ENCODE measurements around the gene SPATS1.
A peak's percentile ranks its signal among the peaks of the same experiment; 100 is the strongest.
"Not testable (repeated sequence)": the region's sequence is repeated elsewhere in the genome, so short reads cannot be mapped to it uniquely, and the experiment has no call there.

Gene SPATS1

DNA sequence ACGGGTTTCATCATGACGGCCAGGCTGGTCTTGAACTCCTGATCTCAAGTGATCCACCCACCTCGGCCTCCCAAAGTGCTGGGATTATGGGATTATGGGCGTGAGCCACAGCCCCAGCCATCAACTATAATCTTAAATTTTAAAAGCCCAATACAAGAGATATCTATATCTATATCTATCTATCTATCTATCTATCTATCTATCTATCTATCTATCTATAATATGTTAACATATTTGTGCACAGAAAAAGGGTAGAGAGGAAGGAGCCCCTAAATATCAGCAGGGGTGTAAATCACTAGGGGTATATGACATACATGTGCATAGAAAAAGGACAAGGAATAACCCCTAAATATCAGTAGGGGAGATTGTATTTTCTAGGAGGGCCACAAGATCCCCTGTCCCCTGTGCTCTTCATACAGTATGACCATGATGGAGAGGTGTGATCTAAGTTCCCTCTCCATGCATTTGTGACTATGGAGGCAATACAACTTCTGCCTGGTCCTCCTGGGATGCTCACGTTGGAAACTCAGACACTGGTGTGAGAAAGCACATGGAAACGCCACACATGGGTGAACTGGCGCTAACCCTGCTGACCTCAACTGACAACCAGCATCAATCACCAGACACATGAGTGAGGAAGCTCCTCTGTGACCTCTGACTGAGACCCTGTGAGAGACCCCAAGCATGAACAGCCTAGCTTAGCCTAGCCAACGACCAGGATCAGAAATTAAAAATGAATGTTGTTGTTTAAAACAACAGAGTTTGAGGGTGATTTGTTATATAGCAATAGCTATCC lies 1.2 kb upstream of the SPATS1 start:
- DNase-seq (ENCODE audit: low spot score) = no peak

DNA sequence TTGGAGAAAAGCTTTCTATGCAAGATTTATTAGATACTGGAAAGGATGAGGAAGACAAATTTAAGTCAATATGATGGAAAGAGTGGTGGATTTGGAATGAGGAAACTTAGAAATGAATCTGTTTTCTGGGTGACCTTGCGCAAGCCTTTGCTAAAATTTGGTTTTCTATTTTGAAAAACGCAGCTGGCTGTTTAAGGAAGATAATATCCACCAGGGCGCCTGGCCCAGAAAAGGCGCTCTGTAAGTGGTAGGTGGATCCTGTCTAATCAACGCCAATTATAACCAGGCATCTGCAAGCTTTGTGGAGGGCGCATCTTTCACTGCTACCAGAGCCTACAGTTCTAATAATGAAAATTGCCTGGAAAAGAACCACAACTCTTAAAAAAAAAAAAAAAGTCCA lies 398 bp upstream of the SPATS1 start:
- DNase-seq (ENCODE audit: low spot score) = peak; percentile 41

DNA sequence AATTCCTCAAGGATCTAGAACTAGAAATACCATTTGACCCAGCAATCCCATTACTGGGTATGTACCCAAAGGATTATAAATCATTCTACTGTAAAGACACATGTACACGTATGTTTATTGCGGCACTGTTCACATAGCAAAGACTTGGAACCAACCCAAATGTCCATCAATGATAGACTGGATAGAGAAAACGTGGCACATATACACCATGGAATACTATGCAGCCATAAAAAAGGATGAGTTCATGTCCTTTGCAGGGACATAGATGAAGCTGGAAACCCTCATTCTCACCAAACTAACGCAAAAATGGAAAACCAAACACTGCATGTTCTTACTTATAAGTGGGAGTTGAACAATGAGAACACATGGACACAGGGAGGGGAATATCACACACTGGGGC lies 4.4 kb downstream of the SPATS1 start:
- DNase-seq (ENCODE audit: low spot score) = not testable (repeated sequence)

DNA sequence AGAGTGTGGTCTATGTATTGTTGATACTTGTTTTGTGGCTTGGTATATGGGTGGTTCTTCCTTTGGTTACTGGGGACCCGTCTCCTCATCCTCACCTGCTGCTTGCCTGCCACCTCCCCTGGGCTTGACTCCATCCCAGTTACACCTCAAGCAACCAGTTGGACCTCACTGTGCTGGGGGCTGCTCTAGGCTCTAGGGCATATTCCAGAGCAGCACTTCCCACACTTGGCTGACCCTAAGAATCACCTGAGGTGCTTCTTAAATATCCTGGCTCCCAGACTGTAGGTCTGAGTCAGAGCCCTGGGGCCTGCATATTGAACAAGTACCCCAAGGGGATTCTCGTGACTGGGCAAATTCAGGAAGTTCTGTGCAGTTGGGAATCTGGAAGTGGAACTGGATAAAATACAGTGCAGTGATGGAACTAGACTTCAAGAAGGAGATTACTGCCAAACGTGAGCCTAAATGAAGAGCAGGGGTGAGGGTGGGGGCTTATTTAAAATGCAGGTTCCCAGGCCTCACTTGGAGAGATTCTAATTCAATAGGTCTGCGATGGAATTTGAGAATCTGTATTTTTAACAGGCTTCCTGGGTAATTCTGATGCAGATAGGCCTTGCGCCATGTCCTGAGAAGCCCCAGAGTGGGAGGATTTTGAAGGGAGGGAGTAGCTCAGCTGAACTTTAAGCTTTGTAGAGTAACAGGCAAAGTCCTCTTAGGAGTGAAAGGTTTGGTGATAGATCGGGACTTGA lies 7.6 kb downstream of the SPATS1 start:
- no peak for DNase-seq (ENCODE audit: low spot score)

DNA sequence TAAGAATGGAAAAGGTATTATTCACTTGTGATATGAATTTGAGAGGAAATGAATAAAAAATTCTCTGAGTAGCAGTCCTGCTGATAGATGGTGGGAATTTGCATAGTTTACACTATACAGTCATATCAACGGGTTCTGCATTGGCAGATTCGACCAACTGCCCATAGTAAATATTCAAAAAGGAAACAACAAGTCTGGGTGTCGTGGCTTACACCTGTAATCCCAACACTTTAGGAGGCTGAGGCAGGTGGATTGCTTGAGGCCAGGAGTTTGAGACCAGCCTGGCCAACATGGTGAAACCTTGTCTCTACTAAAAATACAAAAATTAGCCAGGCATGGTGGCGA lies 8.2 kb downstream of the SPATS1 start:
- not testable (repeated sequence) for DNase-seq (ENCODE audit: low spot score)

DNA sequence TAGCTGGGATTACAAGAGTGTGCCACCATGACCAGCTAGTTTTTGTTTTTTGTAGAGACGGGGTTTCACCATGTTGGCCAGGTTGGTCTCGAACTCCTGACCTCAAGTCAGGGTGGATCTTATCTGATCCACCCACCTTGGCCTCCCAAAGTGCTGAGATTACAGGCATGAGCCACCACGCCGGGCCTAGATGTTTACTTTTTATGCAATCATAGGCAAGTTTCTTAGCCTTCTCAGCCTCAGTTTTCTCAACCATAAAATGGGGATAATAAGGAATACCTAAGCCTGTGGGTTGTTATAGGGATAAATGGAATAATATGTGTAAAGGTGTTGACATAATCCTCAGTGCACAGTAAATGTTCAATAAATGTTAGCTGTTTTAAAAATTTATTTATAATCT lies 9.8 kb downstream of the SPATS1 start:
- DNase-seq (ENCODE audit: low spot score) = no peak

DNA sequence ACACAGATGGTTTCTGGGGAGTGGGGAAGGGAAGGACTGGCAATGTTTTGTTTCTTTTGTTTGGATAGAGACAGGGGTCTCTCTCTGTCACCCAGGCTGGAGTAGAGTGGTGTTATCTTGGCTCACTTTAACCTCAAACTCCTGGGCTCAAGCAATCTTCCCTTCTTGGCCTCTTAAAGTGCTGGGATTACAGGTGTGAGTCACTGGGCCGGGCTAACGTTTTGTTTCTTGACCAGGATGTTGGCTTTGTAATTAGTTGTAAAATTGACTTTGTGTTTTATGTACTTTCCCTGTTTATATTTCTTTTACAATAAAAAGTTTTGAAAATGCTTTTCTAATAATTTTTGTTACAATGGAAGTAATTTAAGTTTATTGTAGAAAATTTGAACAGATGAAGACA lies 10.9 kb downstream of the SPATS1 start:
- no peak for DNase-seq (ENCODE audit: low spot score)

DNA sequence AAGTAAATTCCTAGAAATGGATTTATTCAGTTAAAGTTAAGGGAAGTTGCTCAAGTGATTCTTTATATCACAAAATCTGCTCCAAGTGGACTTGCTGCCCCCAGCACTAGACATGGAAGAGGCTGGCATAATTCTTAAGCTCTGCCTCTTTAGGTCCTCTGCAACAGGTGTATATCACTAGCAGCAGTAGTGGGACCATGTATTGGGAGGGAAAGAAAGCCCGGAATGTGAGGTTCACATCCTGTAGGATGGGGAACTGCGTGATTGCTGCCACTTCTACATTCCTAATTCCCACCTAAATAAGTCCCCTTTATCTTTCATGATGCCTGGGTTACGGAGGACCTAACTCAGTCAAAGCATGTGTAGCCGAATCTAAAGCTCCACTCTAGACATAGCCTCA lies 13.2 kb downstream of the SPATS1 start:
- no peak for DNase-seq (ENCODE audit: low spot score)

DNA sequence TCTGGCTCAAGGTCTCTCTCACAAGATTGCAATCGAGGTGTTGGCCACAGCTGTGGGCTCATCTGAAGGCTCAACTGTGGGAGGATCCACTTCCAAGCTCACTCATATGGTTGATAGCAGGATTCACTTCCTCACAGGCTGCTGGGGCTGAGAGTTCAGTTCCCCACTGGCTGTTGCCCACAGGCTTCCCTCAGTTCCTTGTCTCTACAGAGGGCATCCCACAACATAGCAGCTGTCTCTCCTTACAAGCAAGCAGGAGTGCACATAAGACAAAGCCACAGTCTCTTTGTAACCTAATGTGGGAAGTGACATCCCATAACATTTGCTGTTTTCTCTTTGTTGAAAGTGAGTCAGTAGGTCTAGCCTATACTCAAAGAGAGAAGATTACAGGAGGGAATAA lies 14.0 kb downstream of the SPATS1 start:
- DNase-seq (ENCODE audit: low spot score) = no peak

DNA sequence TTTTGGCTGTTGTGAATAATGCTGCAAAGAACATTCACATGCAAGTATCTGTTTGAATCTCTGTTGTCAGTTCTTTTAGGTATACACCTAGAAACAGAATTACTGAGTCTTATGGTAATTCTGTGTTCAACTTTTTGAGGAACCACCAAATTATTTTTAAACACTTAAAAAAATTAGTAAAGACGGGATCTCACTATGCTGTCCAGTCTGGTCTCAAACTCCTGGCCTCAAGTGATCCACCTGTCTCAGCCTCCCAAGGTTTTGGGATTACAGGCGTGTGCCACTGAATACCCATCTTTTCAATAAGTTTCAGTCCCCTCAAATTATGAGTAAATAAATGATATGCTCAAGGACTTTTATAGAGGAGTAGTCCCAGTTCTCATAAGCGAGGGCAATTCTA lies 17.5 kb downstream of the SPATS1 start:
- no peak for DNase-seq (ENCODE audit: low spot score)

DNA sequence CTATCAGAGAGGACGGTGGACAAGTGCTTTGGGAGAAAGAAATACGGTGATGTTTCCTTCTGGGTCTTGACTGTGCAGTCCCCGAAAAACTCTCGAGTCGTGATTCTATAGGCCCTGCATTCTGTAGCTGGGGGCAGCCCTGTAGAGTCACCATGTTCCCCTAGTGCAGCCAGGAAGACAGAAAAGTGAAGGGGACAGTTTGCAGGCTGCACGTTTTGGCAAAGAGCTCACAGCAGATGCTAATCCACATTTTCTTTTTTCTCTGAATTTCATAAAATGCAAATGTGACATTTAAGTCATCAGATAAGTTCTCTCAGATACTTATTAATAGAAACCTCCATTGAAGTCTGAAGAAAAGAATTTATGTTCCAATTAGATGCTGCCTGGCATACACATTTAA lies 19.5 kb downstream of the SPATS1 start:
- no peak for DNase-seq (ENCODE audit: low spot score)

DNA sequence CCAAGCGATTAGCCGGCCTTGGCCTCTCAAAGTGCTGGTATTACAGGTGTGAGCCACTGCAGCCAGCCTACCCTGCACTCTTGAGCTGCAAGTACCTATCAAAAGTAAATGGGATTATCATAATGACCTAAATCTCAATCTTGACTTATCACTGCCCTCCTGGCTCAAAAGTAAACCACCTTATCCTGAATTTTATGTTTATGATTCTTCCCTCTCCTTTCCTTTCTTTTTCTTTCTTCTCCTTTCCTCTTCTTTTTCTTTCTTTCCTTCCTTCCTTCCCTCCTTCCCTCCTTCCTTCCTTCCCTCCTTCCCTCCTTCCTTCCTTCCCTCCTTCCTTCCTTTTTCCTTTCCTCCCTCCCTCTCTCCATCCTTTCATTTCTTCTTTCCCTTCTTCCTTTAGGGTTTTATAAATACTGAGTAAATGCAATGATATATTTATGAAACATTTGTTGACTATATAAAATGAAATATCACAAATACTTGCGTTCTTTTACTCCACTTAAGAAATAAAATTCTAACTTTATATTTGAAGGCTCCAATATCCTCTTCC lies 21.0 kb downstream of the SPATS1 start:
- no peak for DNase-seq (ENCODE audit: low spot score)

DNA sequence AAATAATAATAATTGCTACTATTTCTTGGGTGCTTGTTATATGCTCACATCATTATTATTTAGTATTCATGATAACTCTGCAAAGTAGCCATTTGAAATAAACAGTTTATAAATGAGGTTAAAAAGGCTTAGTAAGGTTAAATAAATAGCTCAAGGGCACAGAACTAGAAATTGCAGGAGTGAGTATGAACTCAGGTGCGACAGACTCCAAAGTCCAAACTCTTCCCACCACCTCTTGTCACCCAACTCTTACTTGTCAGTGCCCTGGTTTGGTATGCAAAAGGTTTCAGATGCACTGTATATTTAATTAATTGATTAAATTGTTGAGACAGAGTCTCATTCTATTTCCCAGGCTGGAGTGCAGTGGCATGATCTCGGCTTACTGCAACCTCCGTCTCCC lies 24.3 kb downstream of the SPATS1 start:
- DNase-seq (ENCODE audit: low spot score) = no peak

DNA sequence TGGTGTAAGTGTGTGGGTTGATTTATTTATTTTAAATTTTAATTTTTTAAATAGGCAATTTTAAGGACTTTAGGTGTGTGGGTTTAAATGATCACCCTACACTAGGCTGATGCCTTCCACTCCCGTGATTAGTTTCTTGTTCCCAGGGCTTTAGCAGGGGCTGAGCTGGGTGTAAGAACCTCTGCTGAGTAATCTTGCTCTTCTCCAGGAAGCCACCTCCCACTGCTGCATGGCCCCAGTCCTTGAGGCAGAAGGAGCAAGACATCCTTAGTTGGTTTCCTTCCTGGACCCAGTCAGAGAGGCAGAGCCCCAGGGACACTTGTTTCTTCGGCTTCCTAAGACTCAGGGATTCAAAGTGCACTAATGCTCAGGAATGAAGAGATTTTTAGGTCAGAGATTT lies 25.2 kb downstream of the SPATS1 start:
- no peak for DNase-seq (ENCODE audit: low spot score)

DNA sequence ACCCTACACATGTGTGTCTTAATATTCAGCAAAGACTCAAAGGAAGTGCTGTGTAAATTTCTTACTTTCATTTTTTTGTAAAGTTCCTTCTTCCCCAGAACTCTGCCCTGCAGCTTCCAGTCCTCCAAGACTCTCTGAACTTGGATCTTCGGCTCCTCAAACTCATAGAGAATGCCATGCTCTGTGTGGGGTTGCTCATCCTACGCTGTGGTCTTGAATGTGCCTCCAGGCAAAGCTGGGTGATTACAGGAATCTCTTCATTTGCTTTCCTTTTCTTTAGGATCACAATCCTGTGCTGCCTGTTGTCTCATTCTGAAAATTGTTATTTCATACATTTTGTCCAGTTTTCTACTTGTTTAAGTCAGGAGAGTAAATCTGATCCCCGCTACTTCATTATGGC lies 30.6 kb downstream of the SPATS1 start:
- DNase-seq (ENCODE audit: low spot score) = no peak

DNA sequence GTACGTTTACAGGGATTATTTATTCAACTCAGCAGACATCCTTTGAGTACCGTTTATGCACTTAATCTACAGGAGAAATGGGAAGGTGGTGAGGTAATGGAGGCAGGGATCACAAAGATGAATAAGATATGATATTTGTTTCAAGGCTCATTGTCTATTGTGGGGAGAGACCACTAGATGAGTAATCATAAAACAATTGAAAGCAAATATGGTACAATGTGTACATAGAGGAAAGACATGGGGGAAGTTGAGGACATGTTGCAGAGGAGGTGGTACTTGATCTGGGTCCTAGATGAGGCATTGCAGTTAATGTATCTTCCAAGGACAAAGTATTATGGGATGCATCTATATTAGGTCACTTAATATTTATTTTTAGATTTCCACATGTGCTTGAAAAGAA lies 31.3 kb downstream of the SPATS1 start:
- no peak for DNase-seq (ENCODE audit: low spot score)

DNA sequence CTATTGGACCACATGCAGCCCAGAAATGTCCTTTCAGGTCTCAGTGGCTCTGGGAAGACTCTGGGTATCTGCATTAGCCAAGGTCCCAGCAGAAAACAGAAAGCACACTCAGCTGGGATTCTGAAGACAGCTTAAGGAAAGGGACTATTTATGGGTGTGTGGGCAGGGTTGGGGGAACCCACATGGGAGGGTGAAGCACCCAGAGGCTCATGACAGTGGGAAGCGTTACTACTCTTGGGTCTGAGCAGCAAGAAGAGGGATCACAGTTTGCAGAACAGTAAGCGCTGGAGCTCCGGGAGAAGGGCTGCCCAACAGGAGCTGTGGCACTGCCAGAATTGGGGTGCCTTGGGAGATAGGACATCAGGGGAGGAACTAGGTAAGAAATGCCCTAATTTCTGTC lies 32.6 kb downstream of the SPATS1 start:
- no peak for DNase-seq (ENCODE audit: low spot score)

DNA sequence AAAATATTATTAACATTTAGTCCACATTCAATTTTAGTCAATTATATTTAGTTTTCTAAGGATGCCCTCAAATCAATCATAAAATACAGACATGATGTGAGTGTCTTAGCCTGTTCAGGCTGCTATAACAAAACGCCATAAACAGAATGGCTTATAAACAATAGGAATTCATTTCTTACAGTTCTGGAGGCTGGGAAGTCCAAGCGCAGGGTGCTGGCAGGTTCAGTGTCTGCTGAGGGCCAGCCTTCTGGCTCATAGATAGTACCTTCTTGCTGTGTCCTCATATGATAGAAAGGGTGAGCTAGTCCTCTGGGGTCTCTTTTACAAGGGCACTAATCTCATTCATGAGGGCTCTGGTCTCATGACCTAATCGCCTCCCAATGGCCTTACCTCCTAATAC lies 35.0 kb downstream of the SPATS1 start:
- DNase-seq (ENCODE audit: low spot score) = no peak

DNA sequence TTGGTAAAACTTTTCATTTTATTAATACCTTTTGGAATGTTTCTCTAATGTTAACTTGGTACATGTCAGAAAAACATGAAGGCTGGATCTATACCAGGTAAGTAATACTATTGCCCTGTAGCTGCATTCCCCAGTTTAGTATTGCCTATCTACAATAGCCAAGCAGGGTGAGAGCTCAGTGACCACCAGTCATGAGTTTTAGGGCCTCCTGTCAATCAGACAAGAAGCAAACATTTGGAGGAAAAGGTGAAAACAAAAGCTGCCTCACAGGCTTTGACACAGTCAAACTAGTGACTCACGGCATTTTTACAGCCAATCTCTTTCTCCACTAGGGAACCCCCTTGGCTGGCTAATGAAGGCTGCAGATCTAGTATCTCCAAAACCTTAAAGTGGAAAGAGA lies 35.5 kb downstream of the SPATS1 start:
- DNase-seq (ENCODE audit: low spot score) = no peak

DNA sequence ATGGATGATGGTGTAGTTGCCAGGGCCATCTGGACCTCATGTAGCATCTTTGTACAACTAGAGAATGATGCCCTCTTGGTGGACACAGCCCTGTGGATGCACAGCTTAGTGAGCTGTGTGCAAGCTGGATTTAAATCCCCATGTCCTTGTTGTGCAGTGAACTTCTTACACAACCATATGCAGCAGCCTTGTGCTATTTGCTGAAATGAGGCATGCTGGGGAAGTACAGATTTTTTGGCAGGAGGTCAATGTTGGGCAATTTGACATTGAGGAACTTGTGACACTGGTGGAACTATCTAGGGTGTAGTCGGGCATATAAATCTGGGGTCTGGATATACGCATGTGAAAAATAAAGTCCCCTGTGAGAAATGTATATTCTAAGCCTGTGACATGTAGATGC lies 39.3 kb downstream of the SPATS1 start:
- no peak for DNase-seq (ENCODE audit: low spot score)

DNA sequence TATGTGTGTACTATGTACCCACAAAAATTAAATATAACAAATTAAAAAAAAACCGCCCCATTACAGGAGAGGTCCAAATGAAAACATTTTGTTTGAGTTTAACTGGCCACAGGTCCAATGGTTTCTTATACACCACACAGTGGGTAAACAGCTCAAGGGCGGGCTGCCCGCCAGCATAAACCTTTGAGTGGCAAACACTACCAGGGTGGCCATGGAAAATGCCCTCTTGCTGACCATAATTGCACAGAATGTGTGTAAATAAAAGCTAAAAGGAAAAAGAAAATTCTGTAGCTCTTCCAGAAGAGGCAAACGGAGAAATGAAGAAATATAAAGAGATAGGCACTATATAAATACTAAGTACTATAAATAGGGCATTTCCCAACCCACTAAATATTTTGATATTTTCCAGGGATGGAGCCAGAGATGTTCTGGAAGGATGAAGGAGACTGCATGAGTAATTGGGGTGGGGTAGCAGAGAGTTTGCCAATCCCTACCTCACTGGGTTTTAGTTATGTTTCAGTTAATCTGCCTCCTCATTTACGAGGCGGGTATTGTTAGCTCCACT lies 44.0 kb downstream of the SPATS1 start:
- peak; percentile 57 for DNase-seq (ENCODE audit: low spot score)

DNA sequence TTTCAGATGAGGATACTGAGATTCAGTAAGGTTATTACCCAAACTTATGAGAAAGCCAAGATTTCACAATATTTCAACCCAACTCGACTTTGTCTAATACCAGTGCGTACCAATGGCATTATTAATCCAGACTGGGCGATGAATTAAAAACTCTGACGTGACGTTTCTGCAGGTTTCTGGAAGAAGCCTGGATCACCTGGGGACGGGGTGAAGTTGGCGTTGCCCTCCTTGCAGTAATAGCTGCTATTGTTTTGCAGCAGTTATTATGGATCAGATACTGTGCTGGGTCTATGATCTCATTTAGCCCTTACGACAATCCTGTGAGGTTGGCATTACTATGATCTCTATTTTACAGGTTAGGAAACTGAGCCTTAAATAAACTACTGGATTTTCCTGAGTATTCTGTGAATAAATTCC lies 44.5 kb downstream of the SPATS1 start:
- DNase-seq (ENCODE audit: low spot score) = no peak

Data from GM03348 (cell line).